Peyer's patch (tissue), 4 donors: ENCODE results near the gene XKR8. TPM values are rescaled to one million over a fixed set of nuclear protein-coding genes. Genes with fewer than 3 reads are reported as not detected.
A peak's percentile ranks its signal among the peaks of the same experiment; 100 is the strongest.

Experiments used
- DNase-seq, 3 donors: peaks; one replicate each; pipeline ENCODE4 v3.0.0-alpha.2; 2017 to 2019
- H3K27ac ChIP-seq, 4 donors: fragments of 200-600 bp; sonication (generic); one replicate each; pipeline ENCODE4 v1.5.1; 2016 to 2019
- H3K27me3 ChIP-seq, 2 donors: fragments of 200-600 bp; sonication (generic); one replicate each; pipeline ENCODE4 v1.5.1; 2019
- H3K36me3 ChIP-seq, 3 donors: fragments of 200-600 bp; sonication (generic); one replicate each; pipeline ENCODE4 v1.5.1; 2016 to 2019
- H3K4me1 ChIP-seq, 4 donors: fragments of 200-600 bp; sonication (generic); one replicate each; pipeline ENCODE4 v1.5.1; 2016 to 2019
- H3K4me3 ChIP-seq, 4 donors: fragments of 200-600 bp; sonication (generic); 1 replicate in 3 of 4; 2 replicates in 1 of 4; pipeline ENCODE4 v1.5.1; 2016 to 2019; ENCODE audit warnings: mild to moderate bottlenecking in 1 of 4
- H3K9me3 ChIP-seq, 4 donors: fragments of 200-600 bp; sonication (generic); one replicate each; pipeline ENCODE4 v1.5.1; 2016 to 2019; ENCODE audit warnings: mild to moderate bottlenecking in 1 of 4
- CTCF ChIP-seq, 6 experiments: fragments of 450-650 bp in 4 of 6; fragments of 200-600 bp in 2 of 6; sonication (generic) in 1 of 6; IDR thresholded peaks; one replicate each; pipeline ENCODE4 v1.5.1; 2017 to 2019; ENCODE audit warnings: antibody characterized with exemption in 6 of 6, mild to moderate bottlenecking in 3 of 6, moderate library complexity in 1 of 6
- POLR2A ChIP-seq, 2 donors: fragments of 450-650 bp; IDR thresholded peaks; one replicate each; pipeline ENCODE4 v1.5.1; 2017; ENCODE audit warnings: antibody characterized with exemption in 2 of 2, mild to moderate bottlenecking in 2 of 2, moderate library complexity in 2 of 2
- total RNA-seq, 4 donors: library from RNA; depleted of rRNA; stranded (reverse); fragments of >200 nt; gene quantifications; one replicate each; pipeline ENCODE4 v1.1.0, GENCODE V29; 2016

Gene XKR8
- 10 to 100 TPM in 3 of 4 donors, 1 to 10 TPM in 1; 5.8 to 13.9 (median 11.8) TPM for total RNA-seq

DNA sequence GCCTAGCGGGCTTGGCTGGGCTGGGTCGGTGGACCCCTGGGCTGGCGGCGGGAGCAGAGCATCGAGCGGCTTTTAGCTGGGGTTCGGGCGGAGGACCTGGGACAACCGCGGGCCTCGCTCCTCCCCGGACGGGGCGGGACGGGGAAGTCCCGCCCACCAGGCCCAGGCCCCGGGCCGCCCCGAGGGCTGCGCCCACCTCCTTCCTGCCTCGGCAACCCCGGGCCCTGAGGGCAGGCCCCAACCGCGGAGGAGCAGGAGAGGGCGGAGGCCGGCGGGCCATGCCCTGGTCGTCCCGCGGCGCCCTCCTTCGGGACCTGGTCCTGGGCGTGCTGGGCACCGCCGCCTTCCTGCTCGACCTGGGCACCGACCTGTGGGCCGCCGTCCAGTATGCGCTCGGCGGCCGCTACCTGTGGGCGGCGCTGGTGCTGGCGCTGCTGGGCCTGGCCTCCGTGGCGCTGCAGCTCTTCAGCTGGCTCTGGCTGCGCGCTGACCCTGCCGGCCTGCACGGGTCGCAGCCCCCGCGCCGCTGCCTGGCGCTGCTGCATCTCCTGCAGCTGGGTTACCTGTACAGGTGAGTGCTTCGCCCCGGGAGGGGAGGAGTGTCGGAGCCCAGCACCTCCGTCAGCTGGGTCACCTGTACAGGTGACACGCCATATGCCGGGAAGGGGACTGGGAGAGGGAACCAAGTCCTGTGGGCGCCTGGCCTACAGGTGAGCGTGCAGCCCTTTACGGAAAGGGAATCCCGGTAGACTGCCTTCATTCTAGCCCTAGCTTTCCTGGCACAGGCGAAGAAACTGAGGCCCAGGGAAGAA lies at the start of gene XKR8:
Gene XKR8 (plus strand): TSS at position 182 of the 812 bp plus-strand sequence. CDS start 97 bp downstream, at position 279.
- H3K9me3 ChIP-seq: no peaks in the 10 kb centered on the region

DNA sequence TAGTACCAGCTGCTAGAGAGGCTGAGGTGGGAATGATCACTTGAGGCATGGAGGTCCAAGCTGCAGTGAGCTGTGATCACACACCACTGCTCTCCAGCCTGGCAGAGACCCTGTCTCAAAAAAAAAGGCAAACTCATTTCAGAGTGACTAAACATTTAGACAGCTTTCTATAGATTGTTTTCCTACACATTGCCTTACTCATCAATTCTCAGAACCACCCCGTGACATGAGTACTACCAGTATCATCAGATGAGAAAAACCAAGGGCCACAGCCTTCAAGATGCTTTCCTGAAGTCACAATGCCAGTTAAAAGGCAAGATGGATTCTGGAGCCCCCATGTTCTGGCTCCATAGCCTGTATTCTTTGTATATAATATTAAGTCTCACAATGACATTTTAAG lies 47.3 kb upstream of the XKR8 start:
- DNase-seq: no peak
- TF ChIP-seq POLR2A (IDR thresholded peaks at IDR 0.05): no peak
- no peak for TF ChIP-seq CTCF (IDR thresholded peaks at IDR 0.05)
- no peaks in the 10 kb centered on the region for H3K27me3 ChIP-seq
- H3K36me3 ChIP-seq: peaks cover 0 to 24% (median 0%) of the 10 kb centered on the region in 3 donors
- H3K27ac ChIP-seq: no peak overlapping the region
- H3K4me3 ChIP-seq: no peak overlapping the region
- H3K9me3 ChIP-seq: peaks cover 0 to 3% (median 0%) of the 10 kb centered on the region in 4 donors
- peaks cover 0 to 4% (median 2%) of the 10 kb centered on the region in 4 donors for H3K4me1 ChIP-seq

More for the DNA sequence above, at the start of gene XKR8:
- DNase-seq: peak; percentile 79 to 92 (median 92)
- TF ChIP-seq CTCF (IDR thresholded peaks at IDR 0.05) (peak; percentile 16 to 75 (median 62)), POLR2A (IDR thresholded peaks at IDR 0.05) (peak; percentile 63 to 67)
- Histone ChIP-seq H3K27me3 (no peaks in the 10 kb centered on the region), H3K4me3 (peak within 1 kb of the TSS; percentile 62 to 97 (median 74)), H3K4me1 (peaks cover 0 to 25% (median 7%) of the 10 kb centered on the region in 4 donors), H3K27ac (peak within 1 kb of the TSS; percentile 90 to 98 (median 95)), H3K36me3 (peaks cover 0 to 17% (median 0%) of the 10 kb centered on the region in 3 donors)

GRCh38 chr1:27915082-27915575 lies 44.6 kb upstream of the XKR8 start:
- H3K9me3 ChIP-seq: peaks cover 0 to 3% (median 0%) of the 10 kb centered on the region in 4 donors
- H3K27ac ChIP-seq: peak overlapping the region; percentile 75 to 84 (median 79)
- H3K36me3 ChIP-seq: peaks cover 0 to 9% (median 0%) of the 10 kb centered on the region in 3 donors
- H3K4me3 ChIP-seq: peak overlapping the region; percentile 26 to 77 (median 61)
- no peak for DNase-seq
- no peaks in the 10 kb centered on the region for H3K27me3 ChIP-seq
- TF ChIP-seq POLR2A (IDR thresholded peaks at IDR 0.05) (no peak), CTCF (IDR thresholded peaks at IDR 0.05) (no peak)
- H3K4me1 ChIP-seq: peaks cover 0 to 4% (median 2%) of the 10 kb centered on the region in 4 donors

- DNase-seq: no peak
- no peaks in the 10 kb centered on the region for H3K9me3 ChIP-seq
- H3K27me3 ChIP-seq: no peaks in the 10 kb centered on the region
- H3K36me3 ChIP-seq: no peaks in the 10 kb centered on the region
- TF ChIP-seq CTCF (IDR thresholded peaks at IDR 0.05) (no peak), POLR2A (IDR thresholded peaks at IDR 0.05) (no peak)
- H3K4me3 ChIP-seq: no peak overlapping the region
- peak overlapping the region in 1 of 4 donors; percentile 39 for H3K27ac ChIP-seq
- peaks cover 0 to 6% (median 1%) of the 10 kb centered on the region in 4 donors for H3K4me1 ChIP-seq
Measured at GRCh38 chr1:27922272-27922671, 37.5 kb upstream of the XKR8 start.

- DNase-seq: no peak
- H3K27me3 ChIP-seq: no peaks in the 10 kb centered on the region
- H3K9me3 ChIP-seq: no peaks in the 10 kb centered on the region
- H3K36me3 ChIP-seq: no peaks in the 10 kb centered on the region
- no peak overlapping the region for H3K27ac ChIP-seq
- H3K4me1 ChIP-seq: no peaks in the 10 kb centered on the region
- TF ChIP-seq CTCF (IDR thresholded peaks at IDR 0.05) (no peak), POLR2A (IDR thresholded peaks at IDR 0.05) (no peak)
- H3K4me3 ChIP-seq: no peak overlapping the region
Measured at GRCh38 chr1:27928216-27928954, 31.4 kb upstream of the XKR8 start.
